ENCODE measurements around the gene NRM. TPM values are rescaled to one million over a fixed set of nuclear protein-coding genes. Genes with fewer than 3 reads are reported as not detected.

Gene NRM
- total and polyA plus RNA-seq, 2 of the 13 experiments (the other 11 are each of a cell fraction or from before 2014, with no cell fraction given), result 12.5 to 16.0 TPM

DNA sequence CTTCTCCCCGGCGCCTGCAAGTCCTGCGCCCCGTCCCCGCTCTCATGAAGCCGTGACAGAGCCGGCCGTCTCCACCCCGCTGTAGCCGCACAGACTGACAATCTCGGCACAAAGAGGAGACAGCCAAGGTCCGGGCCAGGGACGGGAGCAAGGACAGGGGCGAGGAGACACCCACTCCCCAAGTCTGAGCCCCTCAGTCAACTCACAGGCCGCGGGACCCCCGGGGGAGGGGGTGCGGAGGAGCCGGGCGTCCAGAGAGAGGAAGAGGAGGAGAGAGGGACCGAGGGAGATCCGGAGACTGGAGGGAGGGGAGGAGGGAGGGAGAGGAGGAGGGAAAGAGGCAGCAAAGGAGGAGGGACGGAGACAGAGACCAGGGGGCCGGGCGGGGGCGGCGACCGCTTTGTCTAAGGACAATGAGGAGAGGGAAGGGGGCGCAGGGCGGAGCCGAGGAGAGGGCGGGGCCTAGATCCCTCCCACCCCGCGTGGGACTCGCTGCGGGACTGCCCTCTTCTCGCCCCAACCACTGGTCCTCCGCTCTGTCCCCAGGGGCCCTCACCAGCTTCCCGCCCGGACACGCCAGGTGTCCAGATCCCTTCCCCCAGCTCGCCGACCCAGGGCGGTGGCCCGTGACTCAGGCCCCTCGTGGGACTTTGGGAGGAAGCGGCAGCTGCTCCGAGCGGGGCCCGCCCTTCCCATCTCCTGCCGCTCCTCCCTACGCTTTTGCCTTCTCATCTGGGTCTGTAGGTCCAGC lies 3.7 kb downstream of the NRM start (continued):
- TF ChIP-seq NCOA5 (CRISPR knock-in tag; IDR thresholded peaks at IDR 0.05) (no peak), CENPX (CRISPR knock-in tag; IDR thresholded peaks at IDR 0.05) (no peak), ZNF570 (CRISPR knock-in tag; IDR thresholded peaks at IDR 0.05; ENCODE audit: borderline replicate concordance) (peak; percentile 2; the same call in 1 of the 2 replicates), EHMT2 (IDR thresholded peaks at IDR 0.05; ENCODE audit: borderline replicate concordance, low read depth, low read length) (no peak), RAD21 (CRISPR knock-in tag; IDR thresholded peaks at IDR 0.05) (no peak), ISX (CRISPR knock-in tag; conservative IDR thresholded peaks at IDR 0.05) (no peak), HNF4G (IDR thresholded peaks at IDR 0.05; ENCODE audit: borderline replicate concordance, low read depth, low read length) (no peak), HNF4G (CRISPR knock-in tag; IDR thresholded peaks at IDR 0.05; ENCODE audit: borderline replicate concordance, low read depth) (0 out of 2 replicates have a peak, but pooled peaks have one; percentile 4), RFX5 (IDR thresholded peaks at IDR 0.05; ENCODE audit: low read depth, low read length) (no peak), ZFP62 (CRISPR knock-in tag; IDR thresholded peaks at IDR 0.05) (no peak), FIP1L1 (IDR thresholded peaks at IDR 0.05; ENCODE audit: borderline replicate concordance, insufficient read depth, low read depth, low read length) (peak; percentile 59; the same call in 1 of the 2 replicates)
- TF ChIP-seq, protein P1, sequence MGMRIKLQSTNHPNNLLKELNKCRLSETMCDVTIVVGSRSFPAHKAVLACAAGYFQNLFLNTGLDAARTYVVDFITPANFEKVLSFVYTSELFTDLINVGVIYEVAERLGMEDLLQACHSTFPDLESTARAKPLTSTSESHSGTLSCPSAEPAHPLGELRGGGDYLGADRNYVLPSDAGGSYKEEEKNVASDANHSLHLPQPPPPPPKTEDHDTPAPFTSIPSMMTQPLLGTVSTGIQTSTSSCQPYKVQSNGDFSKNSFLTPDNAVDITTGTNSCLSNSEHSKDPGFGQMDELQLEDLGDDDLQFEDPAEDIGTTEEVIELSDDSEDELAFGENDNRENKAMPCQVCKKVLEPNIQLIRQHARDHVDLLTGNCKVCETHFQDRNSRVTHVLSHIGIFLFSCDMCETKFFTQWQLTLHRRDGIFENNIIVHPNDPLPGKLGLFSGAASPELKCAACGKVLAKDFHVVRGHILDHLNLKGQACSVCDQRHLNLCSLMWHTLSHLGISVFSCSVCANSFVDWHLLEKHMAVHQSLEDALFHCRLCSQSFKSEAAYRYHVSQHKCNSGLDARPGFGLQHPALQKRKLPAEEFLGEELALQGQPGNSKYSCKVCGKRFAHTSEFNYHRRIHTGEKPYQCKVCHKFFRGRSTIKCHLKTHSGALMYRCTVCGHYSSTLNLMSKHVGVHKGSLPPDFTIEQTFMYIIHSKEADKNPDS (CRISPR knock-in tag; IDR thresholded peaks at IDR 0.05), result no peak
- TF ChIP-seq, protein P2, sequence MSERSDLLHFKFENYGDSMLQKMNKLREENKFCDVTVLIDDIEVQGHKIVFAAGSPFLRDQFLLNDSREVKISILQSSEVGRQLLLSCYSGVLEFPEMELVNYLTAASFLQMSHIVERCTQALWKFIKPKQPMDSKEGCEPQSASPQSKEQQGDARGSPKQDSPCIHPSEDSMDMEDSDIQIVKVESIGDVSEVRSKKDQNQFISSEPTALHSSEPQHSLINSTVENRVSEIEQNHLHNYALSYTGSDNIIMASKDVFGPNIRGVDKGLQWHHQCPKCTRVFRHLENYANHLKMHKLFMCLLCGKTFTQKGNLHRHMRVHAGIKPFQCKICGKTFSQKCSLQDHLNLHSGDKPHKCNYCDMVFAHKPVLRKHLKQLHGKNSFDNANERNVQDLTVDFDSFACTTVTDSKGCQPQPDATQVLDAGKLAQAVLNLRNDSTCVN (CRISPR knock-in tag; IDR thresholded peaks at IDR 0.05; ENCODE audit: borderline replicate concordance), result 0 out of 2 replicates have a peak, but pooled peaks have one; percentile 25
- TF ChIP-seq, protein P3, sequence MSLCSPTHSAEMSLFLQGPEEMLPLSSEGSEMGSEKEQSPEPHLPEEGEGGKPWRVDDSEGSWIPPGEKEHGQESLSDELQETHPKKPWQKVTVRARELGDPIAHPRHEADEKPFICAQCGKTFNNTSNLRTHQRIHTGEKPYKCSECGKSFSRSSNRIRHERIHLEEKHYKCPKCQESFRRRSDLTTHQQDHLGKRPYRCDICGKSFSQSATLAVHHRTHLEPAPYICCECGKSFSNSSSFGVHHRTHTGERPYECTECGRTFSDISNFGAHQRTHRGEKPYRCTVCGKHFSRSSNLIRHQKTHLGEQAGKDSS (CRISPR knock-in tag; IDR thresholded peaks at IDR 0.05; ENCODE audit: borderline replicate concordance, low read depth), result 0 out of 2 replicates have a peak, but pooled peaks have one; percentile 3
- TF ChIP-seq, protein P4, sequence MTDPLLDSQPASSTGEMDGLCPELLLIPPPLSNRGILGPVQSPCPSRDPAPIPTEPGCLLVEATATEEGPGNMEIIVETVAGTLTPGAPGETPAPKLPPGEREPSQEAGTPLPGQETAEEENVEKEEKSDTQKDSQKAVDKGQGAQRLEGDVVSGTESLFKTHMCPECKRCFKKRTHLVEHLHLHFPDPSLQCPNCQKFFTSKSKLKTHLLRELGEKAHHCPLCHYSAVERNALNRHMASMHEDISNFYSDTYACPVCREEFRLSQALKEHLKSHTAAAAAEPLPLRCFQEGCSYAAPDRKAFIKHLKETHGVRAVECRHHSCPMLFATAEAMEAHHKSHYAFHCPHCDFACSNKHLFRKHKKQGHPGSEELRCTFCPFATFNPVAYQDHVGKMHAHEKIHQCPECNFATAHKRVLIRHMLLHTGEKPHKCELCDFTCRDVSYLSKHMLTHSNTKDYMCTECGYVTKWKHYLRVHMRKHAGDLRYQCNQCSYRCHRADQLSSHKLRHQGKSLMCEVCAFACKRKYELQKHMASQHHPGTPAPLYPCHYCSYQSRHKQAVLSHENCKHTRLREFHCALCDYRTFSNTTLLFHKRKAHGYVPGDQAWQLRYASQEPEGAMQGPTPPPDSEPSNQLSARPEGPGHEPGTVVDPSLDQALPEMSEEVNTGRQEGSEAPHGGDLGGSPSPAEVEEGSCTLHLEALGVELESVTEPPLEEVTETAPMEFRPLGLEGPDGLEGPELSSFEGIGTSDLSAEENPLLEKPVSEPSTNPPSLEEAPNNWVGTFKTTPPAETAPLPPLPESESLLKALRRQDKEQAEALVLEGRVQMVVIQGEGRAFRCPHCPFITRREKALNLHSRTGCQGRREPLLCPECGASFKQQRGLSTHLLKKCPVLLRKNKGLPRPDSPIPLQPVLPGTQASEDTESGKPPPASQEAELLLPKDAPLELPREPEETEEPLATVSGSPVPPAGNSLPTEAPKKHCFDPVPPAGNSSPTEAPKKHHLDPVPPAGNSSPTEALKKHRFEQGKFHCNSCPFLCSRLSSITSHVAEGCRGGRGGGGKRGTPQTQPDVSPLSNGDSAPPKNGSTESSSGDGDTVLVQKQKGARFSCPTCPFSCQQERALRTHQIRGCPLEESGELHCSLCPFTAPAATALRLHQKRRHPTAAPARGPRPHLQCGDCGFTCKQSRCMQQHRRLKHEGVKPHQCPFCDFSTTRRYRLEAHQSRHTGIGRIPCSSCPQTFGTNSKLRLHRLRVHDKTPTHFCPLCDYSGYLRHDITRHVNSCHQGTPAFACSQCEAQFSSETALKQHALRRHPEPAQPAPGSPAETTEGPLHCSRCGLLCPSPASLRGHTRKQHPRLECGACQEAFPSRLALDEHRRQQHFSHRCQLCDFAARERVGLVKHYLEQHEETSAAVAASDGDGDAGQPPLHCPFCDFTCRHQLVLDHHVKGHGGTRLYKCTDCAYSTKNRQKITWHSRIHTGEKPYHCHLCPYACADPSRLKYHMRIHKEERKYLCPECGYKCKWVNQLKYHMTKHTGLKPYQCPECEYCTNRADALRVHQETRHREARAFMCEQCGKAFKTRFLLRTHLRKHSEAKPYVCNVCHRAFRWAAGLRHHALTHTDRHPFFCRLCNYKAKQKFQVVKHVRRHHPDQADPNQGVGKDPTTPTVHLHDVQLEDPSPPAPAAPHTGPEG (CRISPR knock-in tag; IDR thresholded peaks at IDR 0.05), result no peak
- TF ChIP-seq, protein P5, sequence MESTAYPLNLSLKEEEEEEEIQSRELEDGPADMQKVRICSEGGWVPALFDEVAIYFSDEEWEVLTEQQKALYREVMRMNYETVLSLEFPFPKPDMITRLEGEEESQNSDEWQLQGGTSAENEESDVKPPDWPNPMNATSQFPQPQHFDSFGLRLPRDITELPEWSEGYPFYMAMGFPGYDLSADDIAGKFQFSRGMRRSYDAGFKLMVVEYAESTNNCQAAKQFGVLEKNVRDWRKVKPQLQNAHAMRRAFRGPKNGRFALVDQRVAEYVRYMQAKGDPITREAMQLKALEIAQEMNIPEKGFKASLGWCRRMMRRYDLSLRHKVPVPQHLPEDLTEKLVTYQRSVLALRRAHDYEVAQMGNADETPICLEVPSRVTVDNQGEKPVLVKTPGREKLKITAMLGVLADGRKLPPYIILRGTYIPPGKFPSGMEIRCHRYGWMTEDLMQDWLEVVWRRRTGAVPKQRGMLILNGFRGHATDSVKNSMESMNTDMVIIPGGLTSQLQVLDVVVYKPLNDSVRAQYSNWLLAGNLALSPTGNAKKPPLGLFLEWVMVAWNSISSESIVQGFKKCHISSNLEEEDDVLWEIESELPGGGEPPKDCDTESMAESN (CRISPR knock-in tag; conservative IDR thresholded peaks at IDR 0.05), result peak; percentile 48; the same call in 1 of the 2 replicates

All from HepG2 (cell line).